NCI-H146 (cell line): ENCODE data around the gene MTURN.
"Not testable (repeated sequence)": the region's sequence is repeated elsewhere in the genome, so short reads cannot be mapped to it uniquely, and the experiment has no call there.

ENCODE experiments used
- DNase-seq: peaks from one replicate; lab custom pipeline; 2025; lab: John Stamatoyannopoulos, UW

MTURN gene

GRCh38 chr7:30178748-30179436 lies 44.1 kb downstream of the MTURN start:
- no peak for DNase-seq

- DNase-seq = no peak
Measured at GRCh38 chr7:30180718-30181117, 45.9 kb downstream of the MTURN start.

GRCh38 chr7:30181211-30181610 lies 46.4 kb downstream of the MTURN start:
- DNase-seq = no peak

- no peak for DNase-seq
Measured at GRCh38 chr7:30181736-30182522, 47.1 kb downstream of the MTURN start.

- DNase-seq = no peak
Measured at GRCh38 chr7:30182814-30183213, 48.0 kb downstream of the MTURN start.

GRCh38 chr7:30183749-30184369 lies 49.1 kb downstream of the MTURN start:
- no peak for DNase-seq

GRCh38 chr7:30184791-30185487 lies 50.2 kb downstream of the MTURN start:
- no peak for DNase-seq

- no peak for DNase-seq
Measured at GRCh38 chr7:30185496-30185895, 50.7 kb downstream of the MTURN start.

- DNase-seq = no peak
Measured at GRCh38 chr7:30186725-30187124, 51.9 kb downstream of the MTURN start.

- DNase-seq = no peak
Measured at GRCh38 chr7:30187513-30187912, 52.7 kb downstream of the MTURN start.

- not testable (repeated sequence) for DNase-seq
Measured at GRCh38 chr7:30188381-30188780, 53.6 kb downstream of the MTURN start.

- no peak for DNase-seq
Measured at GRCh38 chr7:30188811-30189210, 54.0 kb downstream of the MTURN start.

- DNase-seq = no peak
Measured at GRCh38 chr7:30191809-30192208, 57.0 kb downstream of the MTURN start.

- no peak for DNase-seq
Measured at GRCh38 chr7:30193336-30193943, 58.7 kb downstream of the MTURN start.

- no peak for DNase-seq
Measured at GRCh38 chr7:30196408-30196807, 61.6 kb downstream of the MTURN start.

GRCh38 chr7:30197438-30197837 lies 62.7 kb downstream of the MTURN start:
- DNase-seq = no peak

GRCh38 chr7:30199271-30199670 lies 64.5 kb downstream of the MTURN start:
- DNase-seq = no peak

- DNase-seq = no peak
Measured at GRCh38 chr7:30200591-30200990, 65.8 kb downstream of the MTURN start.

GRCh38 chr7:30201161-30201666 lies 66.4 kb downstream of the MTURN start:
- no peak for DNase-seq

- no peak for DNase-seq
Measured at GRCh38 chr7:30201921-30202320, 67.1 kb downstream of the MTURN start.

GRCh38 chr7:30202671-30203070 lies 67.9 kb downstream of the MTURN start:
- DNase-seq = no peak

GRCh38 chr7:30206491-30206890 lies 71.7 kb downstream of the MTURN start:
- DNase-seq = no peak
